T-helper 22 cell (primary cell): ENCODE results near the gene TBL1Y.
"Not testable (repeated sequence)": the region's sequence is repeated elsewhere in the genome, so short reads cannot be mapped to it uniquely, and the experiment has no call there.

Experiments
- DNase-seq: peaks from one replicate; pipeline ENCODE4 v3.0.0-alpha.2; 2020; ENCODE audit warnings: low read depth

The TBL1Y gene

DNA sequence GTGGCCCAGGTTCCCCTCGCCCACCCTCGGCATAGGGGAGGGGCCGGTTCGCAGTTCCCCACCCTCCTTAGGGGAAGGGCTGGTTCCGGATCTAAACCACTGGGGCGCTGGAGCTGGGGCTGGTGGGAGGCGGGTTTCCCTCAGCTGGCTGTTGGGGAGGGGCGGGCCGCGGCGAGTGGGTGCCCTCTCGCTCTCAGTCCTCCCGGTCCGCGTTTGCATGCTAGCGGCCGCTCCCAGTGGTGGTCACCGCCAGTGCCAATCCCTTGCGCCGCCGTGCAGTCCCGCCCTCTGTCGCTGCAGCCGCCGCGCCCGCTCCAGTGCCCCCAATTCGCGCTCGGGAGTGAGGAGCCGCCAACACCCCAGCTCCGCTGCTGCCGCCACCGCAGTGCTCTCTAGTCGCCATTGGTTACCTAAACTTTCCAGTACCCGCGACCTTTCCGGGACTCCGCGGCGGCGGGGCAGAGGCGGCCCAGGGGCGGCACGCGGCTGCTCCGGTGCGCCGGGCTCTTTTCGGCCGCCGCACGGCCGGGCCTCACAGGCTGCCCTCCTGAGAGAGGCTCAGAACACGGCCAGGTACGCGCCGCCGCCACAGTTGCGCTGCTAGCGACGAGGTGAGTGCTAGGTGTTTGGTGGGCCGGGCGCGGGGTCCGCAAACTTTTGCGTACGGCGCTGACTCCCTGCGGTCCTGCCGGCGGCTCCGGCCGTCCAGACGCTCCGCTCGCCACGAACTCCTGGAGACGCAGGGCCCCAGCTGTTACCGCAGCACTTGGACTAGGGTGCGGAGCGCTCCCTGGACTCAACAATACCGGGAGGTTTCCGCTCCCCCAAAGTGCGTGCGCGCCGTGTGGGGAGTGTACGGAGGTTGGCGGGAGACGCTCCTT is at the start of gene TBL1Y:
Gene TBL1Y (plus strand): TSS at position 326 of the 881 bp plus-strand sequence. CDS start 114,388 bp downstream, outside the sequence.
- DNase-seq, result no peak

DNA sequence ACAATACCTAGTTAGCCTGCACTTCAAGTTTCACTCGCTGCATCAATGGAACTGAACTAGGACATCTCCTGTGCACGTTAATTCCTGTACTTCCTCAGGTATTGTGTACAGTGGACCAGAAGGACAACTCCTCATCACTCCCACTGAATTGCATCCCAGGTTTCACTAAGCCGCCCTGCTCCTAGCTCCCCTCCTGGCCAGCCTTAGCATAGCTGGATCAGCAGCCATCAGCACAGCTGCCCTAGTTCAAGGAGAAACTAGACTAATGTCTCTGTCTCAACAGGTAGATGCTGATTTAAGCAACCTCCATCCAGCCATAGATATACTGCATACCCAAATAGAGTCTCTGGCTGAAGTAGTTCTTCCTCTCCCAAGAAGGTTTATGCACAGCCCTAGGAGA is 16.0 kb upstream of the TBL1Y start:
- DNase-seq, result no peak

DNA sequence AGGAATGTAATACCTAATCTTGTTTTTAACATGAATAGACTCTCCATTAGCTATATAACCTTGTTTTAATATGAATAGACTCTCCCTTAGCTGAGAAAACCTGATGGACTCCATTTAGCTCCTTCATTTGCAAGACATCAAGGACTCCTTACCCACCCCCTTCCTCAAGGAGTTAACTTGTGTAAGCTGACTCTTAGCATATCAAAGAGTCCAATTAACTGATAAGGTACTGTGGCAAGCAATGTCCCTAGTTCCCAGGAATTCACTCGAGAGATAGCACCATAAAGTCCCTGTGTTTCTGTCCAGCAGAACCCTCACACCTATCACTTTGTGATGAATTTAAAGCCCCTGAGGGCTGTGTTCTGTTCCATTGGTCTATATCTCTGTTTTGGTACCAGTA is 15.3 kb upstream of the TBL1Y start:
- no peak for DNase-seq

DNA sequence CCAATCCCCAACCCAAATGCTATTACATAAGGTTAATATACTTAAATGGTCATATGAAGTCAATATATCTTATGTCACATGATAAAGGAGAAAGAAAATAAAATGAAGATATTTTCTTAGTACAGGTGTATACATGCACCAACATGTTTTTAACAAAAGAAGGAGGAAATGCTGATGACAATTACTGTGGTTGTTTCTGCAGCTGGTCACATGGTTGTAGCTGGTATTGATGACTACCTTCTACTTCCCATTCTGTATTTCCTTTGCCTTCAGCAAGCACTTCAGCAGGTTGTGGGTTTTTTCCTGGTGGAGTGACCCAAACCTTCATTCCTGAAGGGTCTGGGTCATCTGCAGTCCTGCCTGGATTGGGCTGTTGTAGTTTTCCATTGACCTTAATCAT is 8.4 kb upstream of the TBL1Y start:
- DNase-seq, result not testable (repeated sequence)

DNA sequence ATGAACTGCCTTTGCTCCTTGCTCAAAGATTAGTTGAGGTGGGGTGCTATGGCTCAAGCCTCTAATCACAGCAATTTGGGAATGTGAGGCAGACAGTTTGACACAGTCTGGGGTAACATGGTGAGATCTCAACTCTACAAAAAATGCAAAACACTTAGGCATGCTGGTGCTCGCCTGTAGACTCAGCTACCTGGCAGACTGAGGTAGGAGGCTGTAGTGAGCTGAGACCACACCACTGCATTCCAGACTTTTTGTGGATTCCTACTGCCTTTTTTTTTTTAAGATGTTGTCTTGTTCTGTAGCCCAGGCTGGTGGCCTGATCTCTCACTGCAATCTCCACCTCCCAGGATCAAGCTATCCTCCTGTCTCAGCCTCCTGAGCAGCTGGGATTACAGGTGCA is 2.9 kb upstream of the TBL1Y start:
- no peak for DNase-seq

DNA sequence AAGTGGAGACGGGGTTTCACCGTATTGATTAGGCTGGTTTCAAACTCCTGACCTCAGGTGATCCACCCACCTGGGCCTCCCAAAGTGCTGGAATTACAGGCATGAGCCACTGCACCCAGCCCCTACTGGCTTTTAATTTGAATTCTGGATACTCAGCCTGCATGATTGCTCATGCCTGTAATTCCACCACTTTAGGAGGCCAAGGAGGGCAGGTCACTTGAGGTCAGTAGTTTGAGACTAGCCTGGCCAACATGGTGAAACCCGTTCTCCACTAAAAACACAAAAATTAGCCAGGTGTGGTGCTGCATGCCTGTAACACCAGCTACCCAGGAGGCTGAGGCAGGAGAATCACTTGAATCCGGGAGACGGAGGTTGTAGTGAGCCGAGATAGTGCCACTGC is 2.5 kb upstream of the TBL1Y start:
- not testable (repeated sequence) for DNase-seq

DNA sequence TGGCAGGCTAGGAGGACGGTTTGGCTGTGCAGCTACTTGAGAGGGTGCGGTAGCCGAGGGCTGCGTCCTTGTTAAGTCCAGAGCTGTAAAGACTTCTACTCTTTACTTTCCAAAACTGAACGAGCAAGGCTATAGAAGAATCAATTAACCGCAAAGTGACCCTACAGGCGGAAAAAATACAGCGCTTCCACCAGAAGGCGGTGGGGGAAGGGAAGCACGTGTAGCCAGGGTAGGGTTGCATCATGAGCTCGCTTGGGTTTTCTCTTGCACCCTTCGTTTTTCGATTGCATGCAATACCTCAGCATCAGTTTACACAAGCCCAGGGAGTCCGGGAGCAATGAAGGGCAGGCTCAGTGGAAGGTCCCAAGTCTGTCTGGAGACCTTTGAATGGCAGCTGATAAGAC is 1.4 kb upstream of the TBL1Y start:
- no peak for DNase-seq

DNA sequence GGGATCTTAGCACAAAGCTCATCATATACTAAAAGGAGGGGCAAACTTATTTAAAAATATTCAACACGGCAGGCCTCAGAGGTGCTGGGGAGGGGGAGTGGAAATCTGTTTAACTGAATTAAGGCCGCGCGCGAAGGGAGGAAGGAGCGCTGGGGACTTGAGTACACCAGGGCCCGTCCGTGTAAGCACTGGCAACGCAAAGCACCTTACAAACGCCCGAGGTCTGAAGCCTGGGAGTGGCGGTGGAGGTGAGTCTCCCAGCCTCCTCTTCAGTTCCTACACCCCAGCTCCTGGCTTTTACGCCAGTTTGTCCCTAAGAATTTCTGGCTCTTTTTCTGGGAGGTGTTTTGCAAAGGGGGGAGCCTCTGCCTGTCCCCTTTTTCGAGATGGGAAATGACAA is 641 bp upstream of the TBL1Y start:
- no peak for DNase-seq

DNA sequence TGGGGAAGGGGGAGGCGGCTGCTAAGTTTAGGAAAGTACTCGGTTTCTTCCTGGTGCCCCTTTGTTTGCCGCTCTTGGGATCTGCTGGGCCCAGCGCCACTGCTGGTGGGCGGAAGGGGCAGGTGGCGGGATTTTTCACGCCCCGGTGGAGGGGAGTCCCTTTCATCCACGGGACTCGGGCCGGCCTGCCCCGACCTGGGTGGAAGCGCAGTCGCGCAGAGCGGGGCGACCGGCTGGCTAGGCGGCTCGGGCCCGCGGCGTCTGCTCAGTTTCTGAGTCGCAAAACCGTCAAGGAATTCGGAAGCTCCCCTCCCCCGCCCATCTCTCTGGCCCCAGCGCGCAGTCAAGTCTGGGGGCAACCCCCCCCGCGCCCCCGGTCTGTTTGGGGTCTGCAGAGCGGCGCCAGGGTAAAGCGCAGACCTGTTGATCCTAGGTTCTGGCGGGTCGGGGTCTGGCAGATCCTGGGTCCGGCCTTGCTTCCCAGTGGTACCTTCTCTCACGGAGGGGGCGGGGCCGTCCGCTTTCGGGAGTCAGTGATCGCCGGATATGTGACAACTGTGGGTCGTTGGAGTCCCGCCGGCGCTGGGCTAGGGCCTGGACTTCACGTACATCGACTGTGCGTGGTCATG is 870 bp downstream of the TBL1Y start, which contains the start of gene AMELY:
Gene AMELY (minus strand): TSS at position 500 of the 629 bp plus-strand sequence. CDS start 39,144 bp downstream, outside the sequence.
- DNase-seq, result no peak

DNA sequence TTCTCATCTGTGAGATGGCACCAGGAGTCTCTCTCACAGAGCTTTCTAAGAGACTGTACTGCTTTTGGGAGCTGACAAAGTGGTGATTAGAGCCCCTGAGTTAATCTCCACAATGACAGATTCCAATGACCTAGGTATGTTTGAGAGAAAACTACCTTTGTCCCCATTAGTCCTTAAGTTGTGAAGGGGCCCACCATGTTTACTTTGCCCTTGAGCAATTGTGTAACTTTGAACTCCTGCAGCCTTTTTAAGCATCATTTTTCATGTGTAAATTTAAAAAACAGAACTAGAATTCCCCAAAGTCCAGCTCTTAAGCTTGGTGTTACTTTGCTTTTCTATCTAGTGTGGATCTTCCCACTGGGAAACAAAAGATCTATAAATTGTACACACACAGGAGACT is 2.9 kb downstream of the TBL1Y start:
- DNase-seq, result no peak

DNA sequence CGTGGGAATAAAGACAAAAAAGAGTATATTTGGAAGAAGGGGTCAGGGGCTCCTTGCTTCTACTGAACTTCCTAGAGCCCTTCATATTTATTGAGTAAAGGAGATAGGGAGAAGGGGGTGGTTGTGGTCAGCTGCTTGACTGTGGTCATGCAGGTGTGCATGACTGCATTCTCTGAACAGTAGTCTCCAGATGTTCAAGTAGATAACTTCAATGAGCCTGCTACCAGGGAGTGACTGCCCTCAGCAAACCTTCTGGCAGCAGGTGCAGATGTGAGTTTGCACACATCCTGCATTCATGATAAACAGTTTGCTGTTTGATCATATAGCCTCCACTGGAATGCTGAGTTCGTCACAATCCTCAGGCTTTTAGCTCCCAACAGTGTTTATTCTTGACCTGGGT is 10.6 kb downstream of the TBL1Y start:
- DNase-seq, result no peak

DNA sequence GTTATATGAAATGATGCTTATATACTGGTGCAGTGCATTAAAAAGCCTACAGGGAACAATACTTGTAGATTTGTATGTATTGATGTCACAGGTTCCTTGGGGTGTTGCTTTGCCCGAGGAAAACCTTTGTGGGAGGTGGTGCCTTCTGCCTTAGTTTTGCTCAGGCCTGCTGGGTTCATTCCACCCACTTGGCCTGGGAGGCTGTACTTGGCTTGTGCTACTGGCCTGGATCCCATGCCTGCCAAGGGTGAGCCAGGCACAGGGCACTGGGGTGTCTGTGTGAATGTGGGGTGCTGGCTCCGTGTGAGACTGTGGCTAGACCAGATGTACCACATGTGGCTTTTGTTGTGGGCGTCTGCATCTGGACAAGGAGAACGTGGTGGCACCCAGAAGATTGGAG is 17.8 kb downstream of the TBL1Y start:
- DNase-seq, result no peak

DNA sequence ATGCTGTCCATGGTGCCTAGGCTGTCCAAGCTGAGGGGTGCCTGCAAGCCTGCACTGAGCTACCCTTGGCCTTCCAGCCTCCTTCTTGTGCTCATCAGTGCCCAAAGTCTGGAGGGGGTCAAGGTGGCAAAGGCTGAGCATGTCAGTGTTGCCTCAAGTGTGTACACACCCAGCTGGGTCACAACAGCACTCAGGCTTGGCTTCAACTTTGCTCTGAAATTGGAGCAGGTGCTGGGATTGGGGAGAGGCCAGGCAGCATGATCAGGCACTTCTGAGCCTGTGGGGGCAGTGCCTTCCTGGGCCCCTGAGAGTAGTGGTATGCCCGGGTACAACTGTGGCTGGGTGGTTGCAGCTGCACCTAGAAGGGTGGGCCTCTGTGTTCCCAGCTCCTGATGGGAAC is 18.7 kb downstream of the TBL1Y start:
- no peak for DNase-seq

DNA sequence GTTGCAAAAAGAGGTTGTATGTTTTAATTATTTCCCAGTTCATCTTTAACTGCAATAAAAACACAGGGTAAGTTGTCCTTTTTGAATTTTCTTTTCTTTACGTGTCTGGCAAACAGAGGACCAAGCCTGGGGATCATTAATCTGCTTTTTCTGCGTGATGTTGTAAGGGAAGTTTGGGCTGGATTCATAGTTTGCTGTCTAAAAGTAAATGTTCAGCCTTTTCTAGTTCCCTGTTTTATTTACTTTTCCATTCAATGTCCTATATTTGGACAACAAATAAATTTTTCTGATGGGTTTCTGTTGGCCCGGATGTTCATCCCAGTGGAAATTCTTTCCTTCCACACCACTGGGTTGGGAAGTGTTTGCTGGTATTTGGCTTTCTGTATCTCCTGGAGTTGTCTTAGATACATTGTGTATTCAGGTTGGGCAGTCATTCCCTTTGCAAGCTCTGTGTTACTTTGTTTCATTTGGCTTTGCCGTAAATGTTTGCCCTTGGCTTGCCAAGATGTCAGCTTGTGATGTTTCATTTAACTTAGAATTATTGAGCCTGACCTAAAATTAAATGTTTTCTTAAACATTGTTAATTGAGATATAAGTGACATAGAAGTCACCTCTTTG is 21.4 kb downstream of the TBL1Y start:
- DNase-seq, result no peak

DNA sequence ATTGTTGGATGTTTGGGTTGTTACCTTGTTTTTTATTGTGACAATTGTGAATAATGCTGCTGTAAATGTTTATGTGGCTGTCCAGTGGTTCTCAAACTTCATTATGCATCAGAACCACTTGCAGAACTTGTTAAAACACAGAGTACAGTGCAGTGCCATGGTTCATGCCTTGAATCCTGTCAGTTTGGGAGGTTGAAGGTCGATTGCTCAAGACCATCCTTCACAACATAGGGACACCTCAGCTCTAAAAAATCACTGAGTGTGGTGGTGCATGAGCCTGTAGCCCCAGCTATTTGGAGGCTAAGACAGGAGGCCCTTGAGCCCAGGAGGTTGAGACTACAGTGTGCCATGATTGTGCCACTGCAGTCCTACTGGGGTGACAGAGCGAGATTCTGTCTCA is 25.0 kb downstream of the TBL1Y start:
- DNase-seq, result no peak

DNA sequence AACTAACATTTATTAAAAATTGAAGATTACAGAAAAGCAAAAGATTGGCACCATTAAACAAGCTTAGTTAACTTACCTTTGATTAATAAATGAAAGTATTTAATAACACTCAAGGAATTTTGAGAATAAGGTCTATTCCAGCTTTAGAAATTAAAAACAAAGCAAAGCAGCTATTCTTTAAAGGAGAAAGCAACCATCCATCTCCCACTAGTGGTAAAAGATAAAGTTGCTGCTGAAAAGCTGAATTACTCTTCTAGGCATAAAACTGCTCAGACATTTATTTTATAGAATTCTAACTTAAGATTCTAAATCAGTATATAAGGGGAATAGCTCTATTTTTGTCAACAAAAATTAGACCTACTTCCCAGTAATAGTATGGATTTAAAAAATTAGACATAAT is 37.2 kb downstream of the TBL1Y start:
- no peak for DNase-seq

DNA sequence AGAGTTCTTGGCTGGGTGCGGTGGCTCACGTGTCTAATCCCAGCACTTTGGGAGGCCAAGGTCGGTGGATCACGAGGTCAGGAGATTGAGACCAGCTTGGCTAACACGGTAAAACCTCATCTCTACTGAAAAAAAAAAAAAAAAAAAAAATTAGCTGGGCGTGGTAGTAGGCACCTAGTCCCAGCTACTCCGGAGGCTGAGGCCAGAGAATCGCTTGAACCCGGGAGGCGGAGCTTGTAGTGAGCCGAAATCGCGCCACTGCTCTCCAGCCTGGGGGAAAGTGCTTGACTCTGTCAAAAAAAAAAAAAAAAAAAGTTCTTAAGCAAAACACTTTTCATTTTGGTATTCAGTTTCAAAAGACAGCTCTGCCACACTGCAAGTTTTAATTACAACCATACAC is 37.9 kb downstream of the TBL1Y start:
- no peak for DNase-seq

DNA sequence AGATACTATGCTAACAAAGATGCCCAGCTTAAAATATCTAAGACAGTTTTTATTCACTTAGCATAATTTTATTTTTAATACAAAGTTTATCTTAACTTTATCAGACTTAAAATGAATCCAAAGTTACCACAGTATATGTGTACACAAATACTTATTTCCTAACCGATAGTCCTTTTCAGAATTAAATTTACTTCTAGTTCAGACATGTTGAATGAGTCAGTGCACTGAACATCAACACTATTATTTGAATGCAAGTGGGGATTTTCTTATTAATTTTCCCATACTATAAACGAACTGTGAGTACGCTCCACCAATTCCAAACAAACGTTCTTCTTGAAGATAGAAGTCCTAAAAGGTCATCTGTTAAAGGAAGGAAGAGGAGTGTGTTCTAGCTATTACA is 39.5 kb downstream of the TBL1Y start:
- no peak for DNase-seq

DNA sequence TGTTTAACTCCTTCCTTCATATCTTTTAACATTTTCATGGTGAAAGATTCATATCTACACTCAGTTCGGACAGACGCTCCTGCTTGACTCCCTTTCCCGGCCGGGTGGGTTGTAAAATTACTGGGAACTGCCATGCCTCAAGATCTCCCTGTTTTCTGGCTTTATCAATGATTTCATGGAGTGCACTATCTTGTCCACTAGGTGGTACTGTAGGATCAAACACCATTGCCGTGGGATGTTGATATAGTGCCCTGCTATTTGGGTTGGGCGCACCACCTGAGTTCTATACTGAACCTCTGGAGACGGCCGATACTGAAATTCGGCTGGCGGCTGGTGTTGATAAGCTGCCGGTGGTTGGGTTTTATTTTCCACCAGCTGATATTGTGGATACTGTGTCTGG is 54.2 kb downstream of the TBL1Y start:
- DNase-seq, result no peak

DNA sequence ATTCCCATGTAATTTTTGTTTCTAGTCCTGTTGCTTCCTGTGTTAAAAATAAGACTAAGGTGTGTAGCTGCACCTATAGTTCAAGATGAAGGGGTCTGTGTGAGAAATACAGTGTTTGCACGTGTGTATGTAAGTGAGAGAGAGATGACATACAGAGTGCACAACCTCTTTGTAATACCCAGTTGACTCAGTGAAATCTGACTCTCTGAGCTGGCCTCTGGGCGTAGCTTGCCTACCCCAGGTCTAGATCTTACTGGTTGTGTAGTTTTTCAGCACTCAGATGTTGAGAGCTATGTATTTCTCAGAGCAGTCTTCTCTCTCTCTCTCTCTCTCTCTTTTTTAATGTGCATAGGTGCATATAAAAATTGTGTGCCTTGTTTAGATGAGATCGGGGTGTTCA is 56.0 kb downstream of the TBL1Y start:
- DNase-seq, result no peak

DNA sequence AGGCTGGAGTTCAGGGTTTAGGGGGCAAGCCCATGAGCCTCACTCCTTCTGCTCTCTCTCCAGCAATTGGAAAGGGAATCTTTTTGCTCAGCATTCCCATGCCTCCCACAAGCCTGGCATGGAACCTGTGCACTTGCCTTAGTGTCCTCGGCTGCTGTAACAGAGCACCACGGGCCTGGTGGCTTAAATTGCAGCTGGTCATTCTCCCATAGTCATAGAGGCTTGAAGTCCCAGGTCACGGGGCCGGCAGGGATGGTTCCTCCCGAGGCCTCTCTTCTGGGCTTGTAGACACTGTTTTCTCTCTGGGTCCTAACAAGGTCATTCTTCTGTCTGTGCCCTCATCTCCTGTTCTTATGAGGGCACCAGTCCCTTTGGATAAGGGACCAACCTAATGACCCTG is 57.2 kb downstream of the TBL1Y start:
- no peak for DNase-seq

DNA sequence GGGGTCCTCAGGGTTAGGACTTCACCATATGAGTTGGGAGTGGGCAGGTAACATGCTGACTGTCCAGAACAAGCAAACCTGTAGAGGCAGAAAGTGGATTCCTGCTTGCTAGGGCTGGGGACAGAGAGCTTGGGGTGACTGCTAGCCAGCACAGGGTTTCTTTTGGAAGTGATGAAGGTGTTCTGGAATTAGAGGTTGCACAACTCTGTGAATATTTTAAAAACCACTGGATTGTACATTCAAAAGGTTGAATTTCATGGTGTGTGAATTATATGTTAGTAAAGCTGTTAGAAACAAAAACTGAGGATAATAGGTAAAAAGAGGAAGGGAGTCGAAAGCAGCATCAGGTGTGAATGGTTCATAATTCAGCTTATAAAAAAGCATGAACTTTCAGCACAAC is 57.7 kb downstream of the TBL1Y start:
- DNase-seq, result no peak

DNA sequence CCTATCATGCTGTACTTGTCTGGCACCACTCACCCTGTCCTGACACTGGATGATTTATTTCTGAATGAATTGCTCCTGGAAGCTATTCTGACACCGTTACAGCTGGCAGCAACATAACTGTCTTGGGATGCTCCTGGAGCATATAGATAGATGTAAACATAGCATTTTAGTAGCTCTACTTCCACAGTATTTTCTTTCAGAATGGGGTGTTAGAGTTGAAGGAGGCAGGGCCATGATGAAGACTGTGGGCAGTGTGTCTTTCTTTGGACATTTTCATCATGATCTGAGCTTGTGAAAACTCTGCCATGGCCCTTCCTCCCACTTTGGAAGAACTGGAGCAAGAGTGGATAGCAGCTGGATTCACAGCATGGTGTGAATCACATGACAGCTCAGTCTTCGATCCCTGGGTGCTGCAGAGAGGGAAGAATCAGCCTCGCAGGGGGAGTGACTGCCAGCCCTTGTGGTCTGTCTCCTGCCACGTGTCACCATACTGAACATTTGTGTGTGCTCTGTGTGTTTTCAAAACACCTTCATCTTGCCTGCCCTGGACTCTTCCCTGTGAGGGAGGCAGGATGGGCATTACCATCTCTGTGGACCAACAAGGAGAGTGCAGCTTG is 61.9 kb downstream of the TBL1Y start:
- no peak for DNase-seq
